ENCODE data around the gene NCKIPSD.

NCKIPSD gene

GRCh38 chr3:48648188-48648850 is 37.4 kb downstream of the NCKIPSD start:
- no peak for DNase-seq (ENCODE audit: low read depth, low spot score)

GRCh38 chr3:48647714-48648113 is 38.0 kb downstream of the NCKIPSD start:
- DNase-seq (ENCODE audit: low read depth, low spot score), result no peak

GRCh38 chr3:48644898-48645760 is 40.6 kb downstream of the NCKIPSD start:
- DNase-seq (ENCODE audit: low read depth, low spot score), result no peak

GRCh38 chr3:48642605-48643004 is 43.1 kb downstream of the NCKIPSD start:
- no peak for DNase-seq (ENCODE audit: low read depth, low spot score)

- DNase-seq (ENCODE audit: low read depth, low spot score), result no peak
Observed at GRCh38 chr3:48641396-48641795, 44.3 kb downstream of the NCKIPSD start.

- DNase-seq (ENCODE audit: low read depth, low spot score), result no peak
Observed at GRCh38 chr3:48639944-48640606, 45.6 kb downstream of the NCKIPSD start.

- peak; percentile 18 for DNase-seq (ENCODE audit: low read depth, low spot score)
Observed at GRCh38 chr3:48637305-48637704, 48.4 kb downstream of the NCKIPSD start.

- no peak for DNase-seq (ENCODE audit: low read depth, low spot score)
Observed at GRCh38 chr3:48636149-48636655, 49.5 kb downstream of the NCKIPSD start.

GRCh38 chr3:48635222-48636021 is 50.3 kb downstream of the NCKIPSD start, which contains the start of gene SLC26A6:
SLC26A6 (minus strand) TSS chr3:48635461; CDS start chr3:48635393, 68 bp downstream.
- peak; percentile 99 for DNase-seq (ENCODE audit: low read depth, low spot score)

- DNase-seq (ENCODE audit: low read depth, low spot score), result peak; percentile 77
Observed at GRCh38 chr3:48634661-48635221, 51.0 kb downstream of the NCKIPSD start.

- DNase-seq (ENCODE audit: low read depth, low spot score), result no peak
Observed at GRCh38 chr3:48633743-48634142, 52.0 kb downstream of the NCKIPSD start.

GRCh38 chr3:48633256-48633655 is 52.5 kb downstream of the NCKIPSD start:
- no peak for DNase-seq (ENCODE audit: low read depth, low spot score)

- no peak for DNase-seq (ENCODE audit: low read depth, low spot score)
Observed at GRCh38 chr3:48631516-48632448, 53.9 kb downstream of the NCKIPSD start.

GRCh38 chr3:48630833-48631232 is 54.9 kb downstream of the NCKIPSD start:
- no peak for DNase-seq (ENCODE audit: low read depth, low spot score)

GRCh38 chr3:48630407-48630806 is 55.3 kb downstream of the NCKIPSD start:
- DNase-seq (ENCODE audit: low read depth, low spot score), result no peak

- DNase-seq (ENCODE audit: low read depth, low spot score), result no peak
Observed at GRCh38 chr3:48629894-48630293, 55.8 kb downstream of the NCKIPSD start.

GRCh38 chr3:48628277-48629017 is 57.3 kb downstream of the NCKIPSD start:
- no peak for DNase-seq (ENCODE audit: low read depth, low spot score)

- no peak for DNase-seq (ENCODE audit: low read depth, low spot score)
Observed at GRCh38 chr3:48625600-48625999, 60.1 kb downstream of the NCKIPSD start.

- DNase-seq (ENCODE audit: low read depth, low spot score), result no peak
Observed at GRCh38 chr3:48624767-48625166, 60.9 kb downstream of the NCKIPSD start.
